COLO668 (cell line): ENCODE measurements around the gene PLIN3.
"Not testable (repeated sequence)": the region's sequence is repeated elsewhere in the genome, so short reads cannot be mapped to it uniquely, and the experiment has no call there.

Source experiments
- DNase-seq: peaks from one replicate; lab custom pipeline; 2025; ENCODE audit not compliant: unreplicated experiment; lab: John Stamatoyannopoulos, UW

The PLIN3 gene, protein sequence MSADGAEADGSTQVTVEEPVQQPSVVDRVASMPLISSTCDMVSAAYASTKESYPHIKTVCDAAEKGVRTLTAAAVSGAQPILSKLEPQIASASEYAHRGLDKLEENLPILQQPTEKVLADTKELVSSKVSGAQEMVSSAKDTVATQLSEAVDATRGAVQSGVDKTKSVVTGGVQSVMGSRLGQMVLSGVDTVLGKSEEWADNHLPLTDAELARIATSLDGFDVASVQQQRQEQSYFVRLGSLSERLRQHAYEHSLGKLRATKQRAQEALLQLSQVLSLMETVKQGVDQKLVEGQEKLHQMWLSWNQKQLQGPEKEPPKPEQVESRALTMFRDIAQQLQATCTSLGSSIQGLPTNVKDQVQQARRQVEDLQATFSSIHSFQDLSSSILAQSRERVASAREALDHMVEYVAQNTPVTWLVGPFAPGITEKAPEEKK

DNA sequence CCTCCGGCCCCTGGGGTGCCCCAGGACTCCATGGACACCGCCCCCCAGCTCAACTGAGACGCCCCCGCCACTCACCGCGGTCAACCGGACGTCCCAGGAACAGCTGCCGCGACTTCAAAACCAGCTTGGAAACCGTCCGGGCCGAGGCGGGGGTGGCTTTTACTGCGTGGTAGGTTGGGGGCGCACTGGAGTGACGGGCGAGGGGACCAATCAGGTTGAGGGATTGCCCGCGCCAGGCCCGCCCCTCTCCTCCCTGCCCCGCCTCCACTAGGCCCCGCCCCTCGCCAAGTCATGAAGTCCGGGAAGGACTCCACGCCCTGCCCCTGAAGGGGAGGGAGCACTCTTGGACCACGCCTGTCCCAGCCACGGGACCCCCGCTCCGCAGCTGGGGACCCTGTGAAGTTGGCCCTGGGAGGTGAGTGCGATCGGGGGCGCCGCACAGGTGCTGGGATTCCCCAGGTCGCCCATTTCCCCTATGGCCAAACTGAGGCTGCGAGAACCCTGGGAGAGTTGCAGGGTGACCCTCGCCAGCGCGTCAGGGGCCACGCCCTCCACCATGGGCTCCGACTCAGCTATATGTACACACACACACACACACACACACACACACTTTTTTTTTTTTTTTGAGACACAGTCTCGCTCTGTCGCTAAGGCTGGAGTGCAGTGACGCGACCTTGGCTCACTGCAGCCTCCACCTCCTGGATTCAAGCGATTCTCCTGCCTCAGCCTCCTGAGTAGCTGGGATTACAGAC, at the start of gene PLIN3:
Gene PLIN3 (minus strand): TSS at position 134 of the 752 bp plus-strand sequence. CDS start 6,273 bp downstream, outside the sequence.
- DNase-seq = peak; percentile 67

DNA sequence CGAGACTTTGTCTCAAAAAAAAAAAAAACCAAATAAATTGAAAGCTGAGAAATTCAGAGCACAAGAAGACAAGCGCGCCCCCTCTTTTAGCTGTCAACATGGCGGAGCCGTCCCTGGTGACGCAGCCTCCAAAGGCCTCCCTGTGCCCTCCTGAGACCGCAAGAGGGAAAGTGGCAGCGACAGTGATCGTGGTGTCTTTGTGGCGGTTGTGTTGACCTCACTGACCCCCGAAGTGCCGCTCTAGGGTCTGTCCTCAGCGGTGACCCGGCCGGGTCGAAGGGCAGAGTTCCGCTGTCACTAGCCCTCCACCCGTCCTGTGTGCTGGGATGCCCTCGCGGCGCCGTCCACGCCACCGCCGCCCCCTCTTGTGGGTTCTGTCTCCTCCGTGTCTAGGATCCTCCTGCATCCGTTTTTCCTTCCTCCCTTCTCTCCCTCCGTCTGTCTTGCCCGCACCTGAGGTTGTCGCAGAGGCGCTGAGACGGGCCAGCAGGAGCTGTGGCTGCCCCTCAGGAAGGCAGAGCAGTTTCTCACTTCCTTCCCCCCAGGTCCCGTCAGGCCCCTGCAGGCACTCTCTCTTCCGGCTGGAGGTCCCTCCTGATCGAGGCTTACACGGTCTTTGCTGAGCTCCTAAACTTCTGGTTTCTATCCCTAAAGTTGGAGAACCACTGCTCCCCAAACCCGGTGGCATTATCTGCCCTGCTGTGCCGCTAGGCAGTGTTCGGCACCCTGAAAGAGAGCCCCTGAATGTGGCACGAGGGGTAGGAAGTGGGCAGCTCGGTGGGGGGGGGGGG, 49.0 kb upstream of the PLIN3 start:
- DNase-seq = no peak

DNA sequence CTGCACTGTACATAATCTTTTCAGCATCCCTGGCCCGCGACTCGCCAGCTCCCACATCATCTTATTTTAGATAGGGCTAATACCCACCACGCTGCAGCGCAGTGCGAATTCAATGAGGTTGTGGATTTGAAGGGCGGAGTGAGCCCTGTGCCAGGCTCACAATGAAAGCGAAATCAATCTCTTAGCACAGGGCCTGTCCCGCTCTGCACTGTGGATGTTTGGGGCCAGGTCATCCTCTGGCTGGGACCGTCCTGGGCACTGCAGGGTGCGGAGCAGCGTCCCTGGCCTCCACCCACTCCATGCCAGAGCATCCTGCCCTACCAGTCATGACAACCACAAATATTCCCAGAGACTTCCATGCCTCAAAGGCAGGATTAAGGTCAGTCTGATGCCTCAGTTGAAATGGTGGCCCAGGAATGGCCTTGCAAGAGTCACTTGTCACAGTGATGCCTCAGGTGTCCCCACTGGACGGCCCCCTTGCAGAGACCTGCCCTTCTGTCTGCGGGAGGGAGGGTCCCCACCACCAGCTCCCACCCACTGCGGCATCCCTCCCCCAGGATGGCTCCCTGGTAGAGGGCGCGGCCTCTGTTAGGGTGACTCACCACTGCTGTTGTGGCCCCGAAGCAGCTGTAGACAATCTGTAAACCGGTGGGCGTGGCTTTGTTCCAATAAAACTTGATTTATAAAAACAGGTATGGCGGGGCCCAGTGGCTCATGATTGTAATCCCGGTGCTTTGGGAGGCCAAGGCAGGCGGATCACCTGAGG, 47.5 kb upstream of the PLIN3 start:
- DNase-seq = peak; percentile 74

DNA sequence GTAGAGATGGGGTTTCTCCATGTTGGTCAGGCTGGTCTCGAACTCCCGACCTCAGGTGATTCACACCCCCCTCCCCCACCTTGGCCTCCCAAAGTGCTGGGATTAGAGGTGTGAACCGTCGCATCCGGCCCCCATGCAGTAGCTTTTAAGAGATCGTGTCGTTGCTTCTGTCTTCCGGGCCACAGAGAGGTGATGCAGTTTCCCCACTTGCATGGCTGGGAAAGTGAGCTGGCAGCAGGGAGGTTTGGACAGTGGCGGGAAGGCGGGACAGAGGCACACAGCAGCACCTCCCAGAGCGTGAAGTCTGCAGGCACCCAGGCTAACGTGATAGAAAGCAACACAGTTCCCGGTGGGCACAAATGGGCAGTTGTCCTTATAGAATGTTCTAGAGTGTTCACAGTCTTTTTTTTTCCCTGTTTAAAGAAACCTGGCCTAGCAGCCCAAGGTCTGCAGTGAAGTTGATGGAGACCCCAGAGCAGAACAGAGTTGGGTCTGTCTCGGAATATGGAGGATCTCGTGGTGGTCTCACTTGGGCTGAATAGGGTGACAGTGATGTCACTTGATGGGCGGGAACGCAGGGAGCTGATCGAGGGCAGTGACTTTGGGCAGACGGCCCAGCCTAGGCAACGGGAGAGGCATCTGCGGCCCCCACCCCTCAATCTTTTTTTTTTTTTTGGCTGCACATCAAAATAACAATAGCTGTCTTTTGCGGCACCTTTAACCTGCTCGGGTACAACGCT, 46.7 kb upstream of the PLIN3 start:
- DNase-seq = no peak

DNA sequence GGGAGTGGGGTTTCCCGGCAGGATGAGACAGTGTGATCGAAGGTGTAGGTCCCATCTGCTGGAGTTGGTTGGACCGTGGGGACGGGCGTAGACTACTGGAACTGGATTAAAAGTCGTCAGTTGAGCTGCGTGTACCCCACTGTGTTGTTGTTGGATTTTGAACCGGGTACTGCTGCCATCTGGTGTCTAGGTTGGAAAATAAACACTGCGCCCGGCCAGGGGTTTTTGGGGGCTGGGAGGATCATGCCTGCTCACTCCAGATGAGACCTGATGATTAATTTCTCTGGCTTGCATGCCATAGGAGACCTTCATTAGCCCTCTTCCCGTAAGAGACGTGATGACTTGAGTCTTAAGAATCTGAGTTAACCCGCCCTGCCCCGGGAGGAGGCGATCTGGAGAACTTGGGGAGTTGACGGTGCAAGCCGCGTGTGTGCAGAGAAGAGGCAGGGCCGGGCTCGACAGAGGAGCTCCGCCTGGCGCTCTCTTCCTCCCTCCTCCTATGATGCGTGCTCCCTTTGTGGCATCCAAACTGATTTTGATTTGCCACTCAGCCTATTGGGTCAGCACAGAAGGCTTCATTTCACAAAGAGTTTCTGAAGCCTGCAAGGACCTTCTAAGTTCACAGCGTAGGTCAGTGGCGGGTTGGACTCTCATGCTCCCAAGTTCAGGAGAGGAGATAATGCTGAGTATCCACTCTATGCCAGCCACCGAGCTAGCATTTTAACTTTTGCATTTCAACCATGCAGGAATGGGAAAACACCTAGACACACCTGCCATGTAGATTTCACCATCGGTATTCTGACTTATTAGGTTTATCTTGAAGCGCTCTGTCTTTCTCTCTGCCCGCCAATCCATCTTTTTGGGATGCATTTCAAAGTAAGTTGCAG, 44.6 kb upstream of the PLIN3 start:
- DNase-seq = peak; percentile 46

DNA sequence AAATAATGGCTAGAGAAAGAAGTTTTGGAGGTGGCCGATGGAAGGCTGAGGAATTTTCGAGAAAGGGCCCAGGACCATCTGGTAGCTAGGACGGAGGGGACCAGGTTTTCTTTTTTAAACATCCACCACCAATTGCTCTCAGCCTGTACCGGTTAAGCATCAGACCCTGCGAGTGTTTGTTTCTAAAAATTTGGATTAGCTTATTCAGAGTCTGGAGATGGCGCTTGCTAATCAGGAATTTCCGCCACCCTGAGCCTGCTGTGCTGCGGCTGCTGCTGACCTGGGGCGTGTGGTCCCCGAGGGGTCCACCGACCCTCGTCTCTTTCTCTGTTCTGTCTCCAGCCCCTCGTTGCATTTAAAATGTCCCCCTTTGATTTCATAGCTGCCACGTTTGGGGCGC, 43.8 kb upstream of the PLIN3 start:
- no peak for DNase-seq

DNA sequence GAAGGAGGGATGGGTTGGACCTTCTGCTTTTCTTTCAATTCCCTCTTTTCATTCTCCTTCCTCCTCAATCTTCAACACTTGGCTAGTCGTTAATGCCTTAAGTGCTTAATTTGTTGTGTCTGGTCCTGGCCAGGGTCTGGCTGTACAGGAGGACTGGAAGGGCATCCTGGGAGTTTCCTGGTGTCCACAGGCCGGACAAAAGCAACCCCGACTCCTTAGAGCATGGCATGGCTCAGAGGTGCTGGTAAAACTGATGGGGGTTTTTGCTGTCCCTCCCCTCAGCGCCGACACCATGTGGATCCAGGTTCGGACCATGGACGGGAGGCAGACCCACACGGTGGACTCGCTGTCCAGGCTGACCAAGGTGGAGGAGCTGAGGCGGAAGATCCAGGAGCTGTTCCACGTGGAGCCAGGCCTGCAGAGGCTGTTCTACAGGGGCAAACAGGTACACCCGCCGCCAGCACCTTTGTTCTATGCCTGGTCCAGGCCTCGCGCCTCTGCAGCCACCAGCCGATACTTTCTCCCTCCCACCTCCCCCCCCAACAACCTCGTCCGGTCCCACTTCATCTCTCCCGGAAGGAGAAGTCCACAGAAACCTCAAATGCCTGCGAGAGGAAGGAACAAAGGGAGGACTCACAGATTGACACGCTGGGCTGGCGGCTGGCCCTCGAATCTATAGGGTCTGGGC, 43.3 kb upstream of the PLIN3 start:
- DNase-seq = peak; percentile 54

DNA sequence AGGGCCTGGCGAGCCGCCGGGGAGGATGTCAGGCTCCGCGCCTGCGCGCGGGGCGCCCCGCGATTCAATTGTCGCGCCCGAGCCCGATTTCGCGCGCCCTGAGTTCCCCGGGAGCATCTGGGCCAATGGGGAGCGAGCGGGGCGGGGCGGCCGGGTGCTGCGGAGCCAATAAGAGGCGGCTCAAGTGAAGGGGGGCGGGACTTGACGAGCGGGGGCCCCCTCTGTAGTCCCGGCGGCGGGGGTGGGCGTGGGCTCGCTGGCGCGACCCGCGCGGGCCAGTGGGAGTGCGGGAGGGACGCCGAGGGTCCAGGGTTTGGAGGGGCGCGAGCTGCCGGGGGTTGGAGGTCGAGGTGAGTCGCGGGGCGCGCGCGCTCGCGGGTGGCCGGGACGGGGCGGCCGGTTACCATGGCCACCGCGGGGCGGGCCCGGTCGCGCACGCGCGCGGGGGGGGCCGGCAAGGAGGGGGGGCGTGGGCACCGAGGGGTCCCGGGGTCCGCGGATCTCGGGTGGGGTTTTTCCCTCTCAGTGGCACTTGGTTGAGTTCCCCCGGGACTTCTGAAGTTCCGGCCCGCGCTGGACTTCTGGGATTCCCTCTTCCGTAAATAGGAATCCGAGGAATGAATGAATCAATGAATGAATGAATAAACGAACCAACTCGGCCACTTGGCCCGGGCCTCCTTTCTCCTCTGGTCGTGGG, 42.6 kb upstream of the PLIN3 start:
- DNase-seq = peak; percentile 96

DNA sequence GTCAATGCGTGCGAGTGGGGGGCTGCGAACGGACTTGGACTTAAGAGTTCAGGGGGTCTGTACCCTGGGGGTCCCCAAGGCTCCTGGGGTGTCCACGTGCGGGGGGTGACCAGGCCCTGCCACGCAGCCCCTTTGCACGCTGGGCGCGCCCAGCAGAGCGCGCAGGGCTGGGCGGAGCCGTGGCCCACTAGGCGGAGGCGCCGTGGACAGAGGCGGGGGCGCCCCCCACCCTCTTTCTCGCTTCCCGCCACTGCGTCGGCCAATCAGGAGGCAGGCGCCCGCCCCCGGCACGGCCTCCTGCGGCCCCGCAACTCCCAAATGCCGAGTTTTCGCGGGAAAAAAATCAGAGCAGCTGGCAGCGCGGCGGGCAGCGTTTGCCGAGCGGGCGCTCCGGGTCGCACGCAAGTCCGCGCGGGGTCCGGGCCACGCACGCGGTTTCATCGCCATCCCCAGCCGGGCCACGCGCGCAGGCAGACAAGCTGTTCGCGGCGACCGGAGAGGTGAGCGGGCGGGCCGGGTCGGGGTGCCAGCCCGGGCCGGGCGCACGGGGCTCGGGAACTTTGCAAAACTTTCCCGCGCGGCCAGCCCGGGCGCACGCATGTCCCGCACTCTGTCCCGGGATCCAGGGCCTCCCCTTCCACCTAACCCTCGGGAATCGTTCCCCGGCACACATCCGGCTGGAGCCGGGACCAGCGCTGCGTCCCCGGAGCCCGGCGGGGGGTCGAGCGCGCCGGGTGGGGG, 41.9 kb upstream of the PLIN3 start, which contains the start of gene UHRF1:
Gene UHRF1 (plus strand): TSS at position 346 of the 741 bp plus-strand sequence. CDS start 1,385 bp downstream, outside the sequence.
- peak; percentile 53 for DNase-seq

DNA sequence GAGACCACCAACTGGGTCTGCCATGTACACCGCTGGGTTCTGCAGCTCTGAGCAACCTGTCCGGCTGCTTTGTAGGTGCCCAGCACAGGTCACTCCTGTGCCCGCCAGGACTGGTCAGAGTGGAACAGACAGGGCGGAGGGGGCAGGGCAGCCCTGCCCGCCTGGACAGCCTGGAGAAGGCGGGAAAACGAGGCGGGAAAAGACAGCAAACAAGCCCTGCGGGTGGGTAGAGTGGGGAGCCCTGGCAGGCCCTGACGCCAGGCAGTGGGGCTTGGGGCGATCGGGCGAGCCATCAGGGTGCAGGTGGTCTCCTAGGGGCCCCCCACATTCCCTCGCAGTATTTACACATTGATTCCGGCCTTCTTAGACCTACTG, 41.3 kb upstream of the PLIN3 start:
- DNase-seq = no peak

DNA sequence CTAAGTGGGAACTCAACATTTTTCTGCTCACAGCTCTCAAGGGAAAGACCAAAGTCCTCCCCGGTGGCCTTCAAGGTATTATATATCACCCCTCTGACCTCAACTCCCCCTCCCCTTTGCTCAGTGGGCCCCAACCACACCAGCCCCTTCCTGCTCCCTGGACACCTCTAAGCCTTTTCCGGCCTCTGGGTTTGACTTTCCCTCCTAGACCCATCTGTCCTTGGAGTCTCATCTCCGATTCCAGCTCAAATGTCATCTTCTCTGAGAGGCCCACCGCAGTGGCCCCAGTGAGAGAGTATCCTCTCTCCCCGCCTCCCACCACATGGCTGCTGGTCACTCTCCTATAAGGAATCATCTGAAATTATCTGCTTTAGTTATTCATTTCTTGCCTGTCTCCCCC, 40.9 kb upstream of the PLIN3 start:
- no peak for DNase-seq

DNA sequence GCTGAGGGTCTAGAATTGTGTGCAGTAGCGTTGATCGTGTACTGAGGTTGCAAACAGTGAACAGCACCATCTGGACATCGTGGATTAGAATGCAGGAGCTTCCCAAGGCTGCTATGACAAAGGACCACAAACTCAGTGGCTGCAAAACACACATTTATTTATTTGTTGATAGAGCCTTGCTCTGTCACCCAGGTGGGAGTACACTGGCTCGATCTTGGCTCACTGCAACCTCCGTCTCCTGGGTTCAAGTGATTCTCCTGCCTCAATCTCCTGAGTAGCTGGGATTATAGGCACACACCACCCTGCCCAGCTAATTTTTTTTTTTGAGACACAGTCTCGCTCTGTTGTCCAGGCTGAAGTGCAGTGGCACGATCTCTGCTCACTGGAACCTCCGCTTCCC, 39.5 kb upstream of the PLIN3 start:
- DNase-seq = no peak

DNA sequence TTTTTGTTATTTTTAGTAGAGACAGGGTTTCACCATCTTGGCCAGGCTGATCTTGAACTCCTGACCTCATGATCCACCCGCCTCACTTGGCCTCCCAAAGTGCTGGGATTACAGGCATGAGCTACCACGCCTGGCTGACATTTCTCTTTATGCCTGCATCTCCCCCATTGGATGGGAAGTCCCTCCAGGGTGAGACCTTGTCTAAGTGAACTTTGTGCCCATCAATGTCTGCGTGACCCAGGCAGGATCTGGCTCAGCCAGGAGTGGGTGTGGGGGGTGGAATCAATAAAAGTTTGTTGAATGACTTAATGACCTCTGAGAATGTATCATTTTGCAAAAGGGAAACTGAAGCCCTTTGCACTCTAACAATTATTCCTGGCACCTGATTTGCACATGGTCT, 37.0 kb upstream of the PLIN3 start:
- no peak for DNase-seq

DNA sequence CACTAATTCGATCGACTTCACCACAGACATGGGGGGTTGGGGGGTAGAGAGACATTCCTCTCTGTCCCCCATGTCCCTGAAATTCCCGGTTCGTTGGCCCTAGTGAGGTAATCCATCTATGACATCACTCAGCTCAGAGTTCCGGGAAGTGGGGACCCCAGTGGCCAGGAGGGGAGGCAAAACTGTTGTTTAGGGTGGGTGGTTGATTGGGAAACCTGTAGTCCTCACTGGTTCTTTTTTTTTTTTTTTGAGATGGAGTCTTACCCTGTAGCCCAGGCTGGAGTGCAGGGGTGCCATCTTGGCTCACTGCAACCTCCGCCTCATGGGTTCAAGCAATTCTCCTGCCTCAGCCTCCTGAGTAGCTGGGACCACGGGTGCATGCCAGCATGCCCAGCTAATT, 35.3 kb upstream of the PLIN3 start, which contains the start of gene ARRDC5:
Gene ARRDC5 (minus strand): TSS at position 101 of the 400 bp plus-strand sequence. CDS start 71 bp downstream, at position 30.
- DNase-seq = no peak

DNA sequence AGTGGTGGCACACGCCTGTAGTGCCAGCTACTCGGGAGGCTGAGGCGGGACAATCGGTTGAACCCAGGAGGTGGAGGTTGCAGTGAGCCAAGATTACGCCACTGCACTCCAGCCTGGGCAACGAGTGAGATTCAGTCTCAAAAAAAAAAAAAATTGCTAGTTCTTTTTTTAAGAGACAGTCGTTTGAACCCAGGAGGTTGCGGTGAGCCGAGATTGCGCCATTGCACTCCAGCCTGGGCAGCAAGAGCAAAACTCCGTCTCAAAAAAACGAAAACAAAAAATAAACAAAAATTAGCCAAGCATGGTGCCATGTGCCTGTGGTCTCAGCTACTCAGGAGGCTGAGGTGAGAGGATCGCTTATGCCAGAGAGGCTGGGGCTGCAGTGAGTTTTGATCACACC, 33.4 kb upstream of the PLIN3 start:
- not testable (repeated sequence) for DNase-seq

DNA sequence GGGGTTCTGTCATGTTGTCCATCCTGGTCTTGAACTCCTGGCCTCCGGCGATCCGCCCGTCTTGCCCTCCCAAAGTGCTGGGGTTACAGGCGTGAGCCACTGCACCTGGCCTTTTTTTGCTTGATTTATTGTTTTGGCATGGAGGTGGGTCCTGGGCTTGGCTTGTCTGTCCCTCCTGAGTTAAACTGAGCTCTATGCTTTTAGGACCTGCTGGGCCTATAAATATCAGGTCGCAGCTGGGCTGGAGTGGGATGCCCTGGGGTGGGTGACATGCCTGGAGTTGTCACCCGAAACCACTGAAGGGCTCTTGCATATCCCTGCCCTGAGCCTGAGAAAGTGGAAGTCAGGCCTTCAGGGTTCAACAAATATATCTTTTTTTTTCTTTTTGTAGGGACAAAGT, 29.7 kb upstream of the PLIN3 start:
- DNase-seq = no peak

DNA sequence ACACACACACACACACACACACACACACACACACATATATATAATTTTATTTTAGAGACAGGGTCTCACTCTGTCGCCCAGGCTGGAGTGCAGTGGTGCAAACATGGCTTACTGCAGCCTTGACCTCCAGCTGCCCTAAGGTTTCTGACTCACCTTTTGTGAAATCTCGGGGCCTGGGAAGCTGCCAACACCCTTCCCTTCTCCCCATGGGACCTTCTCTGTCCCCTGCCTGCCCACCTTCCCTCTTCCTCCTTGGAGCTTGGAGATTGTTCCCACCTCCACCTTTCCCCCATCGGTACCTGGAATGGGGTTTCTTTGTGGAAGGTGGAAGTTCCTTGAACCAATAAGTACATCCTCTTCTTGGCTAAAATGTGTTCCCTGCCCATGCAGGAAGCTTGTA, 28.9 kb upstream of the PLIN3 start:
- no peak for DNase-seq
